ENCODE measurements around the gene AQP2.

DNA sequence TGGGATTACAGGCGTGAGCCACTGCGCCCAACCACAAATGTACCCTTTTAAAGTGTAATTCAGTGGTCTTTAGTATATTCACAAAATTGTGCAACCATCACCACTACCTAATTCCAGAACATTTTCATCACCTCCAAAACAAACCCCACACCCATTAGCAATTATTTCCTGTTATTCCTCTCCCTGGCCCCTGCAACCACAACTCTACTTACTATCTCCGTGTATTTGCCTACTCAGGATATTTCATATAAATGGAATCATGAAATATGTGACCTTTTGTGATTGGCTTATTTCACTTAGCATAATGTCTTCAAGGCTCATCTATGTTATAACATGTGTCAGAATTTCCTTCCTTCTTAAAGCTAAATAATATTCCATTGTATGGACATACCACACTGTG, 16.0 kb upstream of the AQP2 start:
- TF ChIP-seq POLR2A (IDR thresholded peaks at IDR 0.05) = no peak
- TF ChIP-seq, protein P1, sequence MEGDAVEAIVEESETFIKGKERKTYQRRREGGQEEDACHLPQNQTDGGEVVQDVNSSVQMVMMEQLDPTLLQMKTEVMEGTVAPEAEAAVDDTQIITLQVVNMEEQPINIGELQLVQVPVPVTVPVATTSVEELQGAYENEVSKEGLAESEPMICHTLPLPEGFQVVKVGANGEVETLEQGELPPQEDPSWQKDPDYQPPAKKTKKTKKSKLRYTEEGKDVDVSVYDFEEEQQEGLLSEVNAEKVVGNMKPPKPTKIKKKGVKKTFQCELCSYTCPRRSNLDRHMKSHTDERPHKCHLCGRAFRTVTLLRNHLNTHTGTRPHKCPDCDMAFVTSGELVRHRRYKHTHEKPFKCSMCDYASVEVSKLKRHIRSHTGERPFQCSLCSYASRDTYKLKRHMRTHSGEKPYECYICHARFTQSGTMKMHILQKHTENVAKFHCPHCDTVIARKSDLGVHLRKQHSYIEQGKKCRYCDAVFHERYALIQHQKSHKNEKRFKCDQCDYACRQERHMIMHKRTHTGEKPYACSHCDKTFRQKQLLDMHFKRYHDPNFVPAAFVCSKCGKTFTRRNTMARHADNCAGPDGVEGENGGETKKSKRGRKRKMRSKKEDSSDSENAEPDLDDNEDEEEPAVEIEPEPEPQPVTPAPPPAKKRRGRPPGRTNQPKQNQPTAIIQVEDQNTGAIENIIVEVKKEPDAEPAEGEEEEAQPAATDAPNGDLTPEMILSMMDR (IDR thresholded peaks at IDR 0.05 in 4 of 5, conservative IDR thresholded peaks at IDR 0.05 in 1 of 5) = no peak
